ENCODE results near the gene HS3ST4.

Gene HS3ST4

GRCh38 chr16:25828510-25828909 lies 136.8 kb downstream of the HS3ST4 start:
- DNase-seq: no peak

- no peak for DNase-seq
Observed at GRCh38 chr16:25832291-25832690, 140.5 kb downstream of the HS3ST4 start.

- no peak for DNase-seq
Observed at GRCh38 chr16:25834101-25834500, 142.3 kb downstream of the HS3ST4 start.

GRCh38 chr16:25835126-25835525 lies 143.4 kb downstream of the HS3ST4 start:
- no peak for DNase-seq

- peak; percentile 88 for DNase-seq
Observed at GRCh38 chr16:25838724-25839186, 147.0 kb downstream of the HS3ST4 start.

- no peak for DNase-seq
Observed at GRCh38 chr16:25841761-25842160, 150.0 kb downstream of the HS3ST4 start.

- no peak for DNase-seq
Observed at GRCh38 chr16:25845901-25846300, 154.1 kb downstream of the HS3ST4 start.

GRCh38 chr16:25854141-25854540 lies 162.4 kb downstream of the HS3ST4 start:
- no peak for DNase-seq

- DNase-seq: no peak
Observed at GRCh38 chr16:25855063-25855462, 163.3 kb downstream of the HS3ST4 start.

- no peak for DNase-seq
Observed at GRCh38 chr16:25855818-25856217, 164.1 kb downstream of the HS3ST4 start.

- DNase-seq: no peak
Observed at GRCh38 chr16:25859645-25860044, 167.9 kb downstream of the HS3ST4 start.

- no peak for DNase-seq
Observed at GRCh38 chr16:25867041-25867440, 175.3 kb downstream of the HS3ST4 start.

- no peak for DNase-seq
Observed at GRCh38 chr16:25868106-25868505, 176.3 kb downstream of the HS3ST4 start.

GRCh38 chr16:25868706-25869370 lies 177.1 kb downstream of the HS3ST4 start:
- DNase-seq: no peak

GRCh38 chr16:25872369-25873070 lies 180.8 kb downstream of the HS3ST4 start:
- DNase-seq: no peak

GRCh38 chr16:25874196-25874595 lies 182.4 kb downstream of the HS3ST4 start:
- DNase-seq: no peak

GRCh38 chr16:25875956-25876598 lies 184.3 kb downstream of the HS3ST4 start:
- no peak for DNase-seq

GRCh38 chr16:25877103-25877502 lies 185.3 kb downstream of the HS3ST4 start:
- DNase-seq: no peak

- no peak for DNase-seq
Observed at GRCh38 chr16:25886598-25886997, 194.8 kb downstream of the HS3ST4 start.

GRCh38 chr16:25888868-25889267 lies 197.1 kb downstream of the HS3ST4 start:
- DNase-seq: no peak

- DNase-seq: no peak
Observed at GRCh38 chr16:25893332-25893731, 201.6 kb downstream of the HS3ST4 start.

GRCh38 chr16:25894093-25894492 lies 202.3 kb downstream of the HS3ST4 start:
- no peak for DNase-seq

- no peak for DNase-seq
Observed at GRCh38 chr16:25895380-25895779, 203.6 kb downstream of the HS3ST4 start.

GRCh38 chr16:25896411-25896810 lies 204.7 kb downstream of the HS3ST4 start:
- DNase-seq: no peak
